Neural crest cell (in vitro differentiated cells): ENCODE results near the gene RXRG. TPM values are rescaled to one million over a fixed set of nuclear protein-coding genes. Genes with fewer than 3 reads are reported as not detected.

ENCODE experiments used
- DNase-seq: peaks from one replicate; pipeline ENCODE4 v3.0.0; 2021; ENCODE audit warnings: low read depth, mixed read lengths, low spot score
- H3K27ac Mint-ChIP-seq: one replicate; pipeline ENCODE4 v1.8.0; 2021; ENCODE audit warnings: mild to moderate bottlenecking, mixed read lengths; ENCODE audit not compliant: unreplicated experiment
- H3K27me3 Mint-ChIP-seq: 2 replicates; pipeline ENCODE4 v1.8.0; 2021; ENCODE audit warnings: low read depth, mild to moderate bottlenecking, mixed read lengths
- H3K36me3 Mint-ChIP-seq: 2 replicates; pipeline ENCODE4 v1.8.0; 2021; ENCODE audit warnings: low read depth, mild to moderate bottlenecking, mixed read lengths
- H3K4me1 Mint-ChIP-seq: 2 replicates; pipeline ENCODE4 v1.8.0; 2021; ENCODE audit warnings: mixed read lengths
- H3K4me3 Mint-ChIP-seq: one replicate; pipeline ENCODE4 v1.8.0; 2021; ENCODE audit warnings: mild to moderate bottlenecking, mixed read lengths
- H3K9me3 Mint-ChIP-seq: 2 replicates; pipeline ENCODE4 v1.8.0; 2021; ENCODE audit warnings: mixed read lengths
- CTCF ChIP-seq: fragments of 200-600 bp; sonication (generic); conservative IDR thresholded peaks from 2 replicates; pipeline ENCODE4 v1.5.0; 2021; ENCODE audit warnings: antibody characterized with exemption, mild to moderate bottlenecking
- total RNA-seq: library from RNA; stranded (reverse); gene quantifications from 2 replicates; pipeline ENCODE4 v1.2.1, GENCODE V29; 2021

RXRG gene
- total RNA-seq, 1 donor from 2014 or later = 6.7 TPM

GRCh38 chr1:165356876-165357275 is 88.0 kb downstream of the RXRG start:
- Mint-ChIP-seq H3K9me3 (no peaks in the 10 kb centered on the region), H3K27ac (no peak overlapping the region), H3K4me3 (peak overlapping the region; percentile 64), H3K4me1 (peaks cover 25% of the 10 kb centered on the region), H3K27me3 (peaks cover 97% of the 10 kb centered on the region), H3K36me3 (no peaks in the 10 kb centered on the region)
- no peak for TF ChIP-seq CTCF
- DNase-seq = no peak

GRCh38 chr1:165355977-165356811 is 88.7 kb downstream of the RXRG start, which contains the start of gene LMX1A:
TSS of gene LMX1A (minus strand) at chr1:165356715. CDS start at chr1:165355559, 1,156 bp downstream.
- Mint-ChIP-seq H3K9me3 (no peaks in the 10 kb centered on the region), H3K4me3 (peak within 1 kb of the TSS; percentile 64), H3K4me1 (peaks cover 26% of the 10 kb centered on the region), H3K36me3 (no peaks in the 10 kb centered on the region), H3K27ac (no peak within 1 kb of the TSS), H3K27me3 (peaks cover 97% of the 10 kb centered on the region)
- TF ChIP-seq CTCF = no peak
- DNase-seq = no peak

GRCh38 chr1:165355139-165355976 is 89.6 kb downstream of the RXRG start:
- no peak for TF ChIP-seq CTCF
- H3K4me1 Mint-ChIP-seq = peaks cover 26% of the 10 kb centered on the region
- no peak for DNase-seq
- H3K27ac Mint-ChIP-seq = no peak overlapping the region
- H3K27me3 Mint-ChIP-seq = peaks cover 97% of the 10 kb centered on the region
- no peaks in the 10 kb centered on the region for H3K36me3 Mint-ChIP-seq
- peak overlapping the region; percentile 33 for H3K4me3 Mint-ChIP-seq
- H3K9me3 Mint-ChIP-seq = no peaks in the 10 kb centered on the region

- Mint-ChIP-seq H3K27me3 (peaks cover 97% of the 10 kb centered on the region), H3K36me3 (no peaks in the 10 kb centered on the region), H3K4me3 (no peak overlapping the region), H3K27ac (no peak overlapping the region), H3K4me1 (peaks cover 26% of the 10 kb centered on the region), H3K9me3 (no peaks in the 10 kb centered on the region)
- TF ChIP-seq CTCF = no peak
- no peak for DNase-seq
Measured at GRCh38 chr1:165354739-165355138, 90.2 kb downstream of the RXRG start.

GRCh38 chr1:165353731-165354671 is 90.9 kb downstream of the RXRG start:
- TF ChIP-seq CTCF = no peak
- Mint-ChIP-seq H3K27me3 (peaks cover 97% of the 10 kb centered on the region), H3K27ac (no peak overlapping the region), H3K36me3 (no peaks in the 10 kb centered on the region), H3K4me3 (peak overlapping the region; percentile 41), H3K4me1 (peaks cover 26% of the 10 kb centered on the region), H3K9me3 (no peaks in the 10 kb centered on the region)
- DNase-seq = no peak
